Measurements from ENCODE around the gene CD2AP.

GRCh38 chr6:47598367-47598766 lies 120.8 kb downstream of the CD2AP start:
- no peak for TF ChIP-seq CTCF (IDR thresholded peaks at IDR 0.05)
- TF ChIP-seq POLR2A (IDR thresholded peaks at IDR 0.05) = no peak
- TF ChIP-seq POLR2AphosphoS5 (IDR thresholded peaks at IDR 0.05; ENCODE audit: insufficient read depth in 1 of 2, low read depth in 1 of 2) = no peak

Measured in vagina (tissue), 2 donors.